Measurements from ENCODE around the gene XPO6.

XPO6 gene

GRCh38 chr16:28191364-28191960, 20.3 kb downstream of the XPO6 start:
- no peak for DNase-seq (ENCODE audit: extremely low read depth, low read depth)
- no peak for TF ChIP-seq CTCF (IDR thresholded peaks at IDR 0.05; ENCODE audit: low read depth, low read length)

DNA sequence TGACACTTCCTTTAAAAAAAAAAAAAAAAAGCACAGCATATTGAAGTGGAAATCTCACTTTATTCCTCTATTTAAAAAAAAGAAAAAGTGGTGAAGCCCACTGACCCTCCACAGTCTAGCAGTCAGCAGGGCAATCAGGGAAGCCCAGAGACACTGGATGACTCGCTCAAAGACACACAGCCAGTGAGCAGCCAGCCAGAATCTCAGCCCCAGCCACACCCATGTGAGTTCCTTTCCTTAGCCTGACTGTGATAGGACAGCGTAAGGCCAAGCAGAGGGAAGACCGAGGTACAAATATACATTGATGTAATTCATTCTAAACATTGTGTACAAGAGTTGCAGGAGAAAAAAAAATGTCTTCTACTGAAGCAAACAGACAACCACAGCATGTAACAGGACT, 22.5 kb downstream of the XPO6 start:
- DNase-seq (ENCODE audit: extremely low read depth, low read depth) = no peak
- TF ChIP-seq CTCF (IDR thresholded peaks at IDR 0.05; ENCODE audit: low read depth, low read length) = no peak

DNA sequence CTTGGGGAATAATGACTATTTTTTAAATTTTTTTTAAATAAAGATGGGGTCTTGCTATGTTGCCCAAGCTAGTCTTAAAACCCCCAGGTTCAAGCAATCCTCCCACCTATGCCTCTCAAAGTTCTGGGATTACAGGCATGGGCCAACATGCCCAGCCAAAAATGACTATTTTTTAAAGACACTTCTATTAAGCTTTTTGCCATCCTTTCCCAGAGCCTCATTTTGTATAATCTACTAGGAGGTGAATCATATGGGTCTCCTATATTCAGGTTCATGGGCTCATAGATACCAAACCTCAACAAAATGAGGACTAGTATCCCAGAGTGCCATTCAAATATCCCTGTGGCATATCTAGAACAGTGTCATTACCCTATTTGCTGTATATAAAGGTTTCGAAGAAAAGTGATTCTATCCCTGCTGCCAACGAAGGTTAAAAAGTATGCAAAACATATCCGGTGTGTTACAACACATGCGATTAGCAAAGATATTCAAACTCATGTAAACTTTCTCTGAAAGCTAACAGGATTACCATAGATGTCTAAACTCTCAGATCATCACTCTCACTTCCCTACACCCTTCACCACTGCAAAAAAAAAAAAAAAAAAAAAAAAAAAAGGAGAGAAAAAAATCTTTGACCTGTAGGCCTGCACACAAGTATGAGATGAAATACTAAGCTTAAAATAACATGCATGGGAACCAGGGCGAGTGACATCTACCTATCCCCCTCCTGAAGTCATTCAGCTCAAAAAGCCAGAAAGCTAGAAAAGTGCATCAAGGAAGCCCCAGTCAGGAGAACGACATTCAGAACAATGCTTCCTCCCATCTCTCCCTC, 23.5 kb downstream of the XPO6 start:
- DNase-seq (ENCODE audit: extremely low read depth, low read depth) = no peak
- no peak for TF ChIP-seq CTCF (IDR thresholded peaks at IDR 0.05; ENCODE audit: low read depth, low read length)

DNA sequence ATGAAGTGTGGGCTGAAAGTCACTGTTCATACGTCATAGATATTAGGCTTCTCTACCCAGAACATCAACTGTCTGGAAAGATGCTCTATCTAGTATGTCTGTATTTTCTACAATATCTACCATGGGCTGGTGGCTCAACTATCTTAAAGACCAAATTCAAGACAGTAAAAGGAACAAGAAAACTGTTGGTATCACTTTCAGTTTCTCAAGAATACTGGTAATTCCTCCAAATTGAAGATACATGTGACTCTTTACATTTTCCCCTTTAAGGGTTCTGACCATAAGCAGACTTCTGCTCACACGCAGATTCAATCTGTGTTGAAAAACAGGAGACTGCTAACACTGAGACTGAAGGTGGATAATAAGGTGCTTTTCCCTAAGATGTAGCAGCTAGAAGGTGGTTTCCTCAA, 24.2 kb downstream of the XPO6 start:
- TF ChIP-seq CTCF (IDR thresholded peaks at IDR 0.05; ENCODE audit: low read depth, low read length) = no peak
- DNase-seq (ENCODE audit: extremely low read depth, low read depth) = no peak

DNA sequence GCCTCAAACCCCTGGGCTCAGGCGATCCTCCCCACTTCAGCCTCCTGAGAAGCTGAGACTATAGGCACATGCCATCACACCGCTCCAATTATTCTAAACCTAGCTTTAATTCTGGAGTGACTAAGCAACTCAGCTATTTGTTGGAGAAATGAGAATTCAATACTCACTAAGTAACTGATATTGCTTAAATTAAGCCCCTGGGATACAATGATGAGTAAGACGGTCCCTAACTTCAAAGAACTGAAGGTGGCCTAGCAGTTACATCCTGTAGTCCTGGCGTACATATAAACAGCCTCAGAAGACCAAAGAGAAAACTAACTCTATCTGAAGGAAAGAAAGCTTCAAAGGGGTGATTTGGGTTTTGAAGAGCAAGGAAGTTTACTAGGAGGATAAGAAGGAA, 25.0 kb downstream of the XPO6 start:
- no peak for TF ChIP-seq CTCF (IDR thresholded peaks at IDR 0.05; ENCODE audit: low read depth, low read length)
- DNase-seq (ENCODE audit: extremely low read depth, low read depth) = no peak

GRCh38 chr16:28185696-28186095, 26.1 kb downstream of the XPO6 start:
- TF ChIP-seq CTCF (IDR thresholded peaks at IDR 0.05; ENCODE audit: low read depth, low read length) = no peak
- no peak for DNase-seq (ENCODE audit: extremely low read depth, low read depth)

GRCh38 chr16:28184625-28185024, 27.1 kb downstream of the XPO6 start:
- TF ChIP-seq CTCF (IDR thresholded peaks at IDR 0.05; ENCODE audit: low read depth, low read length) = no peak
- DNase-seq (ENCODE audit: extremely low read depth, low read depth) = no peak
